ENCODE results near the gene DNAH6.
"Not testable (repeated sequence)": the region's sequence is repeated elsewhere in the genome, so short reads cannot be mapped to it uniquely, and the experiment has no call there.

DNAH6 gene

DNA sequence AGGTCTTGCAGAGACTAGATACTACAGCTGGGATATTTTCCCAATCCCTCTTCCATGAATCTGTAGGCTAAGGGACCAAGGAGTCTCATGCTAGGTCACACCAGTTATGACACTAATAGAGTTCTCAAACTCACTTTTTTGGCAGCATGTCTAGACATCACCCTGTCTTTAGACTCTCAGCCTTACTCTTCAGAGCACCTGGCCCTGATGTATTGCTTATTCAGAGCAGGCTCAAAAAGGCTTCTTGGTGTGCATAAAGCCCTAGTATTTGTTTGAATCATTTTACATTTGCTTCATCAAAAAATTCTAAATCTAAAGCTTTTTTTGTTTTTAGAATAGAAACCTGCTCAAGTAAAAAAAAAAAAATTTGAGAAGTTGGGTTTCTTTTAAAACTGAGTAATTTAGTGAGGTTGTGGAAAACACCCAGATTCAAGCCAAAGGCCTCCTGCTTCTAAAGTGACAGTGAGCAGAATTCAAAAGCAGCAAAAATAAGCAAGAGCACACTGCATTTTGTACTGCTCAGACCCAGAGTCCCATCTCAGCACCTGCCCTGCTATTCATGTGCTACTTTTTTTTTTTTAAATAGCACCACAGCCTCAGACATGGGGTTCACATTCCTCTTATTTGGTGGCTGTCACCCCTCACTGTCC, 18.0 kb upstream of the DNAH6 start:
- DNase-seq = no peak

DNA sequence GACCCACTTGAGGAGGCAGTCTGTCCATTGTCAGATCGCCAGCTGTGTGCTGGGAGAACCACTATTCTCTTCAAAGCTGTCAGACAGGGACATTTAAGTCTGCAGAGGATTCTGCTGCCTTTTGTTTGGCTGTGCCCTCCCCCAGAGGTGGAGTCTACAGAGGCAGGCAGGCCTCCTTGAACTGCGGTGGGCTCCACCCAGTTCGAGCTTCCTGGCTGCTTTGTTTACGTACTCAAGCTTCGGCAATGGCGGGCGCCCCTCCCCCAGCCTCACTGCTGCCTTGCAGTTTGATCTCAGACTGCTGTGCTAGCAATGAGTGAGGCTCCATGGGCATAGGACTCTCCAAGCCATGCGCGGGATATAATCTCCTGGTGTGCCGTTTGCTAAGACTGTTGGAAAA, 5.3 kb upstream of the DNAH6 start:
- DNase-seq = not testable (repeated sequence)

DNA sequence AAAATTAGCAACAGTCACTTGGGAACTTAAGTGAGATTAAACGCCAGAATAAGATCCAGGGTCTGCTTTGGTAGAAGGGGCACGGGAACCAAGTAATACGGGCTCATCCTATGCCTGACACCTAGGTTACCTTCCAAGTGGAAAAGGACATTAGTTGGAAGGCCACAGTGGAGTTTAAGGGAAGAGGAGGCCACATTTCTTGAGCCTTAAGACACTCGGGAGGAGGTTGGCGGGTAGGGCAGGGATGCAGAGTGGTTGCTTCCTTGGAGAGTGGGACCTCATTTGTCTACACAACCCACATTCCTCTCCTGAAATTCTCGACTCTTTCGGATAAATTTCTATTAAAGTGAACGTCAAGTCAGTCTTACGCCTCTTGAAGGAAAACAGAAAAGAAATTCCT, 510 bp upstream of the DNAH6 start:
- DNase-seq = no peak

DNA sequence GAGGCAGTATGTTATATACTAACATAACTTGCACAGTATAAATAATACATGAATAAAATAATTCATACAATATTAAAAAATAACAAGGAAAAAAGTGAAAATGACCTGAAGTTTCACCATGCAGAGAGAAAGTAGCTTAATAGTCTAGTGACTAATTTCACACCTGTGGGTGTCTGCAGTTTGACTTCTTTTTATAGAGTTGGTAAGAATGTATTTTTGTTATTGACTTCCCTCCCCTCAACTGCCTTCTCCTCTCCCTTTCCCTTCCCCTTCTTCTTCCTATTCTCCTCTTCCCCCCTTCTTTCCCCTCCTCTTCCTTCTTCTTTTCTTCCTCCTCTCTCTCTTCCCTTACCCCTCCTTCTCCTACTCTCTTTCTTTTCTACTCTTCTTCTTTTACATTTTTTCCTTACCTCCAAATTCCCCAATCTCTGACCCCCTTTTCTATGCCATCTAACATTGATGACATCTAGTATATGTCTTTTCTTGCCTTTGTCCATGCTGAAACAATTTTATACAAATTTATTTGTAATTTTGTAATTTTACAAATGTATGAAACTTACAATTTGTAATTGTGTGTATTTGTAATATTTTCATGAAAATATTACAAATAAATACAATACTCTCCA, 3.1 kb downstream of the DNAH6 start:
- DNase-seq = no peak

DNA sequence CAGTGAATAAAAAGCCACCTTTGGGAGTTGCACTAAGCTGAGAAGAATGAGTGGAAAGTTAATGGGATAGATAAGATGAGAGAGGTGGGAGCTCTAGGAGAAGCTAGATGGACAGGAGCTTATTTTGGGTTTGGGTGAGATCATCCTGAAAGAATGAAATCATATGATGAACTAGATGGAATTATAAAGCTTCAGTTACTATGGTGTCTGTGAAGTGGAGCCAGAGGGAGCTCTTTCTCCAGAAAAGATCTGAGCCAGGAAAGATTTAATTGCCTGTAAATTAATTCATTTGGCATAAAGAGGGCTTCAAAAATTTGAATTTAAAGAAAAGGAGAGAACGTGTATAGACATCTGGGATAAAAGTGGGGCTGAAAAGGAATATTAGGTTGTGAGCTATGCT, 10.3 kb downstream of the DNAH6 start:
- no peak for DNase-seq

DNA sequence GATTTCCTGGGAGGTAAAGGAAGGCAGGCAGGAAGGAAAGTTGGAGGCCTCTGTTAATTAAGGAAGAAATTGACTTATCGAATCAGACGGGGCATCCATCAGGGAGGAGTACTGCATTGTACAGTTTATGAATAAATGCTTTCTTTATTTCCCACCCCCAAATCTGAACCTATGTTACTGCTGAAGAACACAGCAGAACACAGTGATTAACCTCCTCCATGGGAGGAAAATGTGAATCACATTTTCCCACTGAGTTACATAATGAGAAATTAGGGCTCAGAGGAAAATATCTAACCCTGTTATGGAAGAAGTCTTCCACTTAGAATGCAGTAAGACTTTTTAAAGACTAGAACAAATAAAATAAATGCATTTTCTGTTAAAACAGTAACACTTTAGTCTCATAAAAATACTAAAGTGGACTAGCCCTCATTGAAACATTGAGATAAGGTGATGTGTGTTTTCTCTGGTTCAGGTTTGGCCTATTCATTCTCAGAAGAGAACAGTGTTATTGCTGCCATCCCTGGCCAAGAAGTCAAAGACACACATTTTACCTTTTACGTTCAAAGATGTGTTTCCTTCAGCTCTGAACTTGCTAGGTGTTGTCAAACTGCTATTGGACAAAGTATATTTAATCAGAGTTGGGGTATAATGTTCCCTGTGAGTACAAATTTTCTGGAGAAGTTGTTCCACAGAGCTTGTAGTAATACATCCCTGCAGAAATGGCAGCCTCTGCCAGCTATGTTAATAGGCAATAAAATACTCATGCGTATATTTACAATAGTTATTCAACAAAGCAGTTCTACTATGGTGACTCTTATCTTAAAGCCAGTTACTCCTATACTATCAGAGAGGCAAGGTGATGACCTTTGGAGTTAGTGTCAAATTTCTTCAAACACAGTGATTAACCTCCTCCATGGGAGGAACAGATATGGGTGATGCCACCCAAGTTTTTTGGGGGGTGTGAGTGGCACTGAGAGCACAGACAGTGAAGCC, 11.1 kb downstream of the DNAH6 start:
- DNase-seq = no peak

DNA sequence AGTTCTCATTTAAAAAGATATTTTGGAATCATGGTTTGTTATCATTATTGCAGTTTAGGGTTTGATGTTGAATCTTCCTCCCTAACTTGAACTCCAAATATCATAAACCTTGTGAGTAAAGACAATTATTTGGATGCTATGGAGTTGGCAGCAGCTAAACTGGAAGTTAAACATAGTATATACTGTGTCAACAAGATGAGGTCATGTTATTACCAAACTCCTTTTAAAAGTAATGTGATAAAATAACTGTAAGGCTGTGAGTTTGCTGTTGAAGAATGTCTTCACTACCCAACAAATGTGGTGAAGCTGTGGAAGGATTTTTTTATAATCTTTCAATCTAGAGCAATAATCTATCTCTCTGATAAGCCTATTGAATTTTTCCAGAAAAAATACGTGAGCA, 16.0 kb downstream of the DNAH6 start:
- no peak for DNase-seq

DNA sequence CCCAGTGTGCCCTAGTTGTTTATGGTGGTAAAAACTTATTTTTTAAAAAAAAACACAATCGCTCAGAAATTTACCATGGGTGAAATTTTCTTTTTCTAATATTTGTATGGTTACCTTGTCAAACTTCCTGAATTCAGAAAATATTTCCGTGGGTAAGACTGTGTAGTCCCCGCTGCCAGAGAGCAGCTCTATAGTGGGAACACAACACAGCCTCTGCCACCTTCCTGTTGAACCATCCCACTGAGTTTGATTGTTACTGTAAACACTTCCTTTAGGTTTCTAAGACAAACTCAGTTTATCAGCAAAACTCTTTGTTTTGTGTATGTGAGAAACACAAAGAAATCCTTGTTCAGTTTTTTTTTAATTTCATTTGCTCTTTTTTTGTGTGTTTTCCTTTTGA, 17.9 kb downstream of the DNAH6 start:
- no peak for DNase-seq

DNA sequence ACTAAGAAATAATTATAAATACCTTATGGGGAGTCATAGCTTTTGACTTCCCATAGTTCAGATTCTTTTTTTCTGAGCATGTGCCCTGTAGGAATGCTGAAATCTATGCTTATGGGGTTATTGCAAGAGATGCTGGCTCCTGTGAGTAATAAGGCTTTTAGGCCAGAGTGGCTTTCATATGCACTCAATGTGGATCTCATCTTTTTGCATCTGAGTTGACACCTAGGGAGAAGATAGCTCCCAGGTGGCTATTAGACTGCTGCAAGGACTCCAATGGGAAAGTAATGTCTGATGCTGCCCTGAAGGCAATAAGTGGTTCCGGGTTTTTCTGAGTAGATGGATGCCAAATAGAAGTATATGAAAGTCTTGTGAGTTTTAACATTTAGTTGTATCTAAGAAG, 21.0 kb downstream of the DNAH6 start:
- DNase-seq = no peak

DNA sequence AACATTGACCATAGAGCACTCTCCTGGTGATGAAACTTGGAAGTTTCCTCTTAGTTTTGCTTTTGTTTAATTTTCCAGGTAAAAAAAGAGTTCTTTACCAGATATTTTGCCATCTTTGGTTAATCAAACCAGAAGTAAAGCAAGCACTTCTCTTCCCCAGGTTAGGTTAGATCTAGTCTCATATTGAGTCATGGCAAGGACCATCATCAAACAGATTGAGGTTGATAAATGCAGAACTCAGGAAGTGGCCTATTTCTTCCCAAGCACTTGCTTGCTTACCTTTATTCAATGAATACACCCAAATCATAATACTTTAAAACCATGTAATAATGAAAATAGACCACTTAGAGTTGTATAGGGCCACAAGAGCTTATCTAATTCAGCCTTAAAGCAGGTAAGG, 23.4 kb downstream of the DNAH6 start:
- DNase-seq = no peak

DNA sequence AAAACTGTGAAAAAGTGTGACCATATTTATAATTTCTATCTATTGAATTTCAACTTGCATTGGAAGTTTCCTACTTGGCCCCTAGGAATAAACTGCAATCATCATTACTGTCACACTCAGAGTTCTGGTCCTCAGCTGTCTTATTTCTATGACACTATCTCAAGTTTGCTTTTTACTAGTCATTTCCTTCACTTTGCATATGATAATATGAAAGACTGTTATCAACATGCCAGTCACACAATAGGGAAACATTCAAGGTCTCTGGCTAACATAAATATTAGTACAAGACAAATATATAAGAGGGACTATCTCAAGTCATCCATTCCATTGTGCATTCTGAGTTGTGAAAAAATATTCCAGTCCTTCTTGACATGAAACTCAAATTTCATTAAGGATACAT, 28.7 kb downstream of the DNAH6 start:
- DNase-seq = no peak

DNA sequence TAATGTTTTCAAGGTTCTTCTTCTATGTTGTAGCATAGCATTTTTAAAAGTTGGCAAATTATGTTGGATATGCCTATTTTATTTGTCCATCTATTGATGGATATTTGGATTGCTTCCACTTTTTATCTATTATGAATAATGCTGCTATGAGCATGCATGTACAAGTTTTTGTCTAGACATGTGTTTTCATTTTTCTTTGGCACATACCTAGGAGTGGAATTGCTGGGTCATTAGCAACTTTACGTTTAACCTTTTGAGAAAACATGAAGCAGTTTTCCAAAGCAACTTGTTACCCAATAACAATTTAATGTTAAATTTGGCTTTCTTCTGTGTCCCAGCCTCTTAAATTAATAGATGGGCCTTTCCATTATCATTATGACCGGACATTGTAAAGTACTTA, 30.3 kb downstream of the DNAH6 start:
- no peak for DNase-seq

DNA sequence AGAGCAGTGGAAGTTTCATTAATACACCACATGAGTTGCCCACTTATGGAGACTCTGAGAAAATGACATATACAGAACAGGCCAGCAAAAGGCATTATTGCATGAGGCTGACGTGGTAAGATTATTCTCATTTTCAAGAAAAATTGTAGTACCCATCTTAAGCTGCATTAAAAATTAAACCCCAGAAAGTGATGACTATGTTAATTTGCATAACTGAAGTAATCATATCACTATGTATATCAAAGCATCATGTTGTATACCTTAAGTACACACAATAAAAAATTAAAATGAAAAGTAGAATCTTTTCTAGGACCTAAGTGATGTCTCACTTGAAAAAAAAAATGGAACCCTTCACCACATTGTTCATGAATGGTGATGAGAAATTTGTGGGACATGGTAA, 32.0 kb downstream of the DNAH6 start:
- DNase-seq = no peak

DNA sequence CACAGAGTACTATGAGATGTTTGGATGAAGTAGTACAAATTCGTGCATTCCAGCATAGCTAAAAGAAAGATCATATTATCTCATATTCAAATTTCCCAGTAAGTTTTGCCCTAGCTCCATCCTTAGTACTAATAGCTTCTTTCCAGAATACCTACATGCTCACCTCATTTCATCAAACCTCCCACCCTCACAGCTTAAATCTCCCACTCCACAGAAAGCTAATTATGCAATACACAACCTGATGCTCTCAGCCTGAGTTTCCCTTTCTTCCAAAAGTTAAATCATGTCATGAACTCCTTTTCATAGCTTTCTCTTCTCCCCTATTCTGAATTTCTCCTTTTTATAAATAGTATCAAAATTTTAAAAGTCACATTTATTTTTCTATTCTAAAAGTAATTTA, 34.6 kb downstream of the DNAH6 start:
- DNase-seq = no peak

DNA sequence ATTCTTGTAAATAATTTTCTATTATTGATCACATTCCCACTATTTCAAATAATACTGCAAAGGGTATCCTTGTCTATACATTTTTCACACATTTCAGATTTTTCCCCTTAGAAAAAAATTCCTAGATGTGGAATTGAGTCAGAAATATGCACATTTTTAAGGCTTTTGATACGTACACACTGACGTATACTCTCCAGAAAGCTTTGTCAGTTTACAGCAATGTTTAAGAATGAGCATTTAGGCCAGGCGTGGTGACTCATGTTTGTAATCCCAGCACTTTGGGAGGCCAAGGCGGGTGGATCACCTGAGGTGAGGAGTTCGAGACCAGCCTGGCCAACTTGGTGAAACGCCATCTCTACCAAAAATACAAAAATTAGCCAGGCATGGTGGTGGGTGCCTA, 35.2 kb downstream of the DNAH6 start:
- DNase-seq = not testable (repeated sequence)

DNA sequence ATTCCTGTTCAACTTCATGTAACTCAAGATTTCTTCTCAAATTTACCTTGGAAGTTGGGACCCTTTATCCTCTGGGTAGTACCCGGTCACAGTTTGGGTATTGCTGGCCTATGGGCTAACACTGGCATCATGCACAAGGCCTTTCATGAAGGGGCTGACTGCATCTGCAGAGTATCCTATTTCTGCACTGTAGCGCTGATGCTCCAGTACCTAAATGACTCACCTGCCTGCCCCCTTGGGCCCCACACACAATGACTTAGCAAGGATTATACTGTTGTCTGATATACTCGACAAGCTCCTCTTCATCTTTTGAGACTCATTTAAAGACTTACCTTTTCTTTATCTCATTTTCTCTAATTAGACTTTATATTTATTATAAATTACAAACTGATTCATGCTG, 39.9 kb downstream of the DNAH6 start:
- peak; percentile 18 for DNase-seq

DNA sequence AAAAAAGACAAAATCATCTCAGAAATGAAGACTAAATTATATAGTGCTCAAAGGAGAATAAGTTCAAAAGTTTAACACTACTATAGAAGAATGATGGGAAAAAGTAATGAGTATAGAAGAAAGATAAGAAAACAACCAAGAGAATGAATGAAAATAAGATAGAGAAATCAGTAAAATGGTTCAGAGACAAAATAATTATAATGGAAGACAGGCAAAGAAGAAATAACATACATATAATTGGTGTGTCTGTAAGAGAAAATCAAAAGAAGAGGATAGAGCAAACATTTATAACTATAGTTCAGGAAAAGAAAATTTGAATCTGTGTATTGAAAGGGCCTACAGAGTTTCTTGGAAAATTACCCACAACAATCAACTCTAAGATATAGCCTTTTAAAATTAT, 43.5 kb downstream of the DNAH6 start:
- DNase-seq = no peak

DNA sequence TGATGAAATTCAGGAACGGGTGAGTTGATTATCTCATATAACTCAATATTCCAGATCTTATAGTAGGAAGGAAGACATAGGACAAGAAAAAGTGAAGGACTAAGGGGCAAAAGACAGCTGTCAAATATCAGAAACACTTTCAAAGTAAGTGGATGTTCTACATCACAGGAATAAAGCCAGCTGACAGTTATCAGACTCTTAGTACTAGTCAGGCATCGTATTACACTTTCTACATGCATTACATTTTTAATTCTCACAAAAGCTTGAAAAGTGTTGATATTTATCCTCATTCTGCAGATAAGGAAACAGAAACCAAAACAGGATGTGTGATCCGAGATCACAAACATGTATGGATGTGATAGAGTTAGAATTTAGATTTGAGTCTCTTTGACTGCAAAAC, 63.4 kb downstream of the DNAH6 start:
- no peak for DNase-seq

DNA sequence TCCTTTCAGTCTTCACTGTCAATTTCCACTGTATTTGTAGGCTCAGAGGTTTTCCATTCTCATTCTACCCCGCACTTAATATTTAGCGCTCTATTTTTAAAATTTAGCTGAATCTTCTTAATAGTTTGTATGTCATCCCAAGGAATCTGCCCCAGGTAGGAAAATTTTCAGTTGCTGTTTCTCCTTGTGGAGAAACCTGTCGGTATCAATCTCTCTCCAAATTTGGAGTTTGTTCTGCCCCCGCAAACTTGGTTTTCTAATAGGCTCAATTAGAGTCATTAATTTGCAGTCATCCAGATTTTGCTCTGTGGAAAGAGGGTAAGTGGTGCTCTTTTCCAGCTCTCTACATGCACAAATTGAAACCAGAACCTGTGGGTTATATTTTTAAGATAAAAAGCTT, 87.6 kb downstream of the DNAH6 start:
- DNase-seq = no peak

DNA sequence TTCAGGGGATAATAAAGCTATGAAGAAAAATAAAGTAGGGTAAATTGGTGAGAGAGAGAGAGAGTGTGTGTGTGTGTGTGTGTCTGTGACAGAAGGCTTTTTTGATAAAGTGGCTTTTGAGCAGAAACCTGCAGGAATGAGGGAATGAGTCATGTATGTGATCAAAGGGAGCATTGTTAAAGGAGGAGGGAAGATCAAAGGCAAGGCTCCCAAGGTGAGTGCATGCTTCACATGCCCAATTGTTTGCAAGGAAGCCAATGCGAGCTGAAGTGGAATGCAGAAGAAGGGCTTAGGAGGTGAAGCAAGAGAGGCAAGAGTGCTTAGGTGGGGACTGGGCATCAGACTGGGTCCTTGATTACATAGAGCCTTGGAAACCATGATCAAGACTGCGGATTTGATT, 96.8 kb downstream of the DNAH6 start:
- no peak for DNase-seq

DNA sequence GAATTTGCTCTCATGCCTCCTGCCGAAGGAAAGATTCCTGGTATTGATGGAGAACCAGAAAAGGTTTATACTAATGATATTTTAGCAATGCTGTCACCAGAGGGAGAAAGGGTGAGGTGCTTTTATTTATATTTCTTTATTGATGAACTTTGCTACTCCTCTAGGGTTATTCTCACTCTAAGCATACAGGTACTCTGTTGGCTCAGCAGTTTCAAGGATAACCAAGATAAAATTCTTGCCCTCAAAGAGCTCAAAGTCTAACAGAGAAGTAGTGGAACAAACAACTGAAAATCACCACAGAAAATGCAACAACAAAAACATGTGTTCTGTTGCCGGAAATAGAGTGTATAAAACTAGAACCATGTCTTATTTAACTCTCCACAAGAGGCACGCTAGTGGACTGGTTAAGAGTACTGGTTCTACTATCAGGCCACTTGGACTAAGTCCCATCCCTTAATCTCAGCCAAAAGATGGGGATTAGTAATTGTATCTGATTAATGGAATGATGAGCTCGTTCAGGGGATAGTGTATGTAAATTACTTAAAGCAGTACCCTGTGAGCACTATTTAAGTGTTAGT, 103.6 kb downstream of the DNAH6 start:
- no peak for DNase-seq

DNA sequence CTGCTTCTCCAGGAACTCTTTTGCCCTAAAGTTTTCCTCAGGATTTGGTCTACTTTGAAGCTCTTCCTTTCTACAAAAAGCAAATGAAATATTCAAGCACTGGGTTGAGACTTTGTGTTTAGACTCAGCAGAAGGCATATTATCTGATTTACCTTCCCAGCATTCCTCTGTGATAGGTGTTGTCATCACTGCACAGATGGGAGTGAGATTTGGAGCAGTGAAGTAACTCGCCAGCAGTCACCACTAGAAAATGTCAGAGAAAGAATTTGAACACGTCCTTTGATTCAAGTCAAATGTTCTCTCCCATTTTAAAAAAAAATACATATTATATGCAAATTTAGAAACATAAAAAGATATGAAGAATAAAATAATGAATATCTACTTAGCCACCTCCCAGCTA, 112.2 kb downstream of the DNAH6 start:
- DNase-seq = no peak

DNA sequence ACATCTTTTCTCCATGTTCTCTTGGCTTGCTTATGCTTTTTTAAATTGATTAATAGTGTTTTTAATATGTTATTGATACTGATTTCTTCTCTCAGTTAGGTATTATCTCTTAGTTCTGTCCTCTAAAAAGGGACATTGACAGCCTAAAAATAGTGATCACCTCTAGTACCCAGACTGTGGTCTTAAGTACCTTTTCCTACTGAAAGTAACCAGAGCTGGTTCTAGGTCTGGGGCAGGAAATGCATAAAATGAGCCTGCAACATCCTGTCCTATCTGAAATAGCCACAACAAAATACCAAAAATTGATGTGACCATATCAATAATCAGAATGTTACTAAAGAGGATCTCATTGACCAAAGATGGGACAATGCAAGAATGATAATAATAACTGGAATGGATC, 113.3 kb downstream of the DNAH6 start:
- no peak for DNase-seq

DNA sequence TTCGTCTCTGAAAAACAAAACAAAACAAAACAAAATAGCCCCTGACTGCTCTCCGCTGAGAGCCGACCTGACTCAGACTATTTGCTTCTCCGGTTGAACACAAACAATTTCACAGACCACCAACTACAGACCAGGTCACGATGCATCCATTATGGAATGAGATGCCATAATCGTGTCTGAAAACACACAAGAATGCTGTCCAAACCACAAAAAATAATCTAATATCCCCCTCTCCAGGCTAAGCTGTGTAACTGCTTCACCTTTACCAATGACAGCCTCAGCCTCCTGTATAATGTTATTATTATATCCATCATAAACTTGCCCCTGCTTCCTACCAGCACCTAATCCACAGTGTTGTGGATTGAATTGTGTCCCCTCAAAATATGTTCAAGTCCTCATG, 114.7 kb downstream of the DNAH6 start:
- no peak for DNase-seq
